GM12874 (cell line): Measurements from ENCODE around the gene USP5.

ENCODE experiments used
- TF ChIP-seq, protein P1 (sequence below): IDR thresholded peaks from 2 replicates; pipeline ENCODE4 v1.5.1; 2011; ENCODE audit warnings: low read depth, mild to moderate bottlenecking, control low read depth, low read length, moderate library complexity; ENCODE audit not compliant: insufficient read depth

The USP5 gene

DNA sequence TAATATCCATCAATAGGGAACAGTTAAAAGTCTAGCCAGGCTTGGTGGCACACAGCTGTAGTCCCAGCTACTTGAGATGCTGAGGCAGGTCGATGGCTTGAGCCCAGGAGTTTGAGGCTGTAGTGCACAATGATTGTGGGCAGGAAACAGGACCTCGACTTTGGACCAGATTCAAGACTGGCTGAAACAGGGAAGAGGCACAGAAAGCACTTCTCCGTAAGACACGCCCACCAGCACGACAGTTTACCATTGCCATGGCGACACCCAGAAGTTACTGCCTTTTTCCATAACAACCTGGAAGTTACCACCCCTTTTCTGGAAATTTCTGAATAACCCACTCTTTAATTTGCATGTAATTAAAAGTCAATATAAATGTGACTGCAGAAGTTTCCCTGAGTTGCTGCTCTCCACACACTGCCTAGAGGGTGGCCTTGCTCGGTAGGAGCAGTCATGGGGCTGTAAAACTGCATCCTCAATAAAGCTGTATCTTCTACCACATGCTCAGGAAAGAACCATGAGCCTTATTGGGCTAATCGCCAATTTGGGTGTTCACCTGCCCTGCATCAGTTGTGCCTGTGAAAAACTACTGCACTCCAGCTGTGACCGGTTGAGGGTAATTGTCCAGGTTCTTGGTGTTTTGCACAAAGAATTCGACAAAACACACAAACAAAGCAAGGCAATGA is 48.0 kb downstream of the USP5 start:
- TF ChIP-seq, protein P1, sequence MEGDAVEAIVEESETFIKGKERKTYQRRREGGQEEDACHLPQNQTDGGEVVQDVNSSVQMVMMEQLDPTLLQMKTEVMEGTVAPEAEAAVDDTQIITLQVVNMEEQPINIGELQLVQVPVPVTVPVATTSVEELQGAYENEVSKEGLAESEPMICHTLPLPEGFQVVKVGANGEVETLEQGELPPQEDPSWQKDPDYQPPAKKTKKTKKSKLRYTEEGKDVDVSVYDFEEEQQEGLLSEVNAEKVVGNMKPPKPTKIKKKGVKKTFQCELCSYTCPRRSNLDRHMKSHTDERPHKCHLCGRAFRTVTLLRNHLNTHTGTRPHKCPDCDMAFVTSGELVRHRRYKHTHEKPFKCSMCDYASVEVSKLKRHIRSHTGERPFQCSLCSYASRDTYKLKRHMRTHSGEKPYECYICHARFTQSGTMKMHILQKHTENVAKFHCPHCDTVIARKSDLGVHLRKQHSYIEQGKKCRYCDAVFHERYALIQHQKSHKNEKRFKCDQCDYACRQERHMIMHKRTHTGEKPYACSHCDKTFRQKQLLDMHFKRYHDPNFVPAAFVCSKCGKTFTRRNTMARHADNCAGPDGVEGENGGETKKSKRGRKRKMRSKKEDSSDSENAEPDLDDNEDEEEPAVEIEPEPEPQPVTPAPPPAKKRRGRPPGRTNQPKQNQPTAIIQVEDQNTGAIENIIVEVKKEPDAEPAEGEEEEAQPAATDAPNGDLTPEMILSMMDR: no peak

DNA sequence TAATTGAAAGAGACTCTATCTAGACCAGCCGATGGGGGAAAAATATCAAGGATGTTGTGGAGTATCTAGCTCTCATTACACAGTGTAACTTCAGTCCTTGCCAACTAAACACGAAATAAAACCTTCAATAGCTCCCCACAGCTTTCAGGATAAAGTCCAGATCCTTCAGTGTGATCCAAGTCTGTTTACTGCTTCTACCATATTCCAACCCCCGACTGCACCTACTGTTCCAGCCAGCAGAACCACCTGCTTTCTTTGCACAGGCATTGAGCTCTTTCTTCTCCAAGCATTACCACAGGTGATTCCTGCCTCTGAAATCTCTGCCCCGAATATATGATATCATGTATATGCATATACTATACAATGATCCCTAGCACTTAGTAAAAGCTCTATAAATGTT is 50.5 kb downstream of the USP5 start:
- TF ChIP-seq, protein P1: no peak

DNA sequence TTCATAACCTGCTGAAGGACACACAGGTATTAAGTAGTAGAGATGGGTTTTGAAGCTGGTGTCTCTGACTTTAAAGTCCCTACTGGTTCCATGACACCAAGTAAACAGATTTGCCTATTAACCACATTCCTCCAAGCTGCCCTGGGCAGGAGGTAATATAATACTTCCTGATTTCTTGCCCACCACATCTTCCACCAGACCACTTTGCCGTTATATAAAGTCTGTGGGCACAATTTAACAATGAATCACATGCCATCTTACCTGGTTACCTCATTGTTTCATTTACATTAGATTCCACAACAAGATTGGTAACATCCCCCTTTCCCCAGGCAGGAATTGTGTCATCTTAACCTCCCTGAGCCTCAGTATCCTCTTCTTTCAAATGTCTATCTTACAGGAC is 51.8 kb downstream of the USP5 start:
- TF ChIP-seq, protein P1: no peak

DNA sequence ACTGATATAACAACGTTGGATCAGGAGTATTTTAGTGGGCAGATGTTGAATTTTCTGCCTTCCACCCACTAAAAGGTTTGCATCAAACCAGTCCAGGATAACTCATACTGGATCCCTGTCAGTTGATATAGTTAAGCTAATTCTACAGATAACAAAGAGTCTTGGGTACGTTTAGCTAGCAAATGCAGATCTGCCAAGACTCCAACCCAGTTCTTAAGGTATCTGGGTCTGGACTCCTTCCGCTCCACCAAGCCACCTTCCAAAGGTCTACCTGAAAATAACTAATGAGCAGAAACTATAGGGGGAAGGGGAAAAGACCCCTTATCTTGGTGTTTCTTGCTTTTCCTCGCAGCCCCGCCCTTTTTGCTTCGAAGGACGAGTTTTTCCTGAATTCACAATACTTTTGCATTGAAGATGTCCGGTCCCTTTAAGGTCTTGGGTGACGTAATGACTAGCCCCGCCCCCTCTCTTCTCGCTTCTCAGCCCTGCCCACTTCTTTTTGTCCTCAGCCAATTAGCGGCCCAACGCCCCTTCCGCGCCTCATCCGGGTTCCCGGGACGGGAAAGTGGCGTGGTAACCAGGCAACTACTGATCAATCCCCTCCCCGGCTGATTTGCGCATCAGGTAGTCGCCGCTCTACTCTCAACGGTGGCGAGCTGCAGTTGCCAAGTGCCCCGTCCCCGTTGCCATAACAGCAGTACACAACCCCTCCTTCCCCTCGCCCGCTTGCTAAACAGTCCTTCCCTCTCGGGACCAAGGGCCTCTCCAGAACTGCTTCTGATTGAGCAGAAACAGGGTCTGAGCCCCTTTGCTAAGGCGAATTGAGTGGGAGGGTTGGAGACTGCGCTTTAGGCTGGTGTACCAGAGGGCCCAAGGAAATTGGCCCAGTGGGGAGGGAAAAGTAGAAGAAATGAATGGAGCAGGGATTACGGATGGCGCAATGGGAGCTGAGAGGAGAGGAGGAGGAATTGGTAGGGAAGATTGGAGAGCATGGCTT is 52.6 kb downstream of the USP5 start, which contains the start of gene LRRC23:
LRRC23 (plus strand) TSS at position 543 of the 997 bp plus-strand sequence. CDS start 812 bp downstream, outside the sequence.
- TF ChIP-seq, protein P1: no peak

DNA sequence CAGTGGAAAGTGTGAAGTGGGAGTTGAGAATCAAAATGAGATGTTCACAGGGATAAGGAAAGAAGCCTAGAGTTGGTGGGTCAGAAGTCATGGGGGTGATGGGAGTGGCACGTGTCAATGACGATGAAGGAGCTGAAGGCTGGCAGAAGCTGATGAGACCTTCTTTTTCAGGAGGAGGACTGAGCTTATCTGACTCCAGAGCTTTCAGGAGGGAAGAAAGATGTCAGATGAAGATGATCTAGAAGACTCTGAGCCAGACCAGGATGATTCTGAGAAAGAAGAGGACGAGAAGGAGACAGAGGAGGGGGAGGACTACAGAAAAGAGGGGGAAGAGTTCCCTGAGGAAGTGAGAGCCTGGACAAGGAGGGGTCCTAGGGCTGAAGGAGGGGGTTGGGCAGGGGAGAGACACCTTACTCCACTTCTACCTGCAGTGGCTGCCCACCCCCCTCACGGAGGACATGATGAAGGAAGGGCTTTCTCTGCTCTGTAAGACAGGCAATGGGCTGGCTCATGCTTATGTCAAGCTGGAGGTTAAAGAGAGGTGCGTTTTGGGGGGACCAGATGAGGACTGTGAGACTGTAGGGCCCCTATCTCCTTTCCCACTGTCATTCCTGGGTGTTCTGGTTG is 53.6 kb downstream of the USP5 start:
- TF ChIP-seq, protein P1: no peak

DNA sequence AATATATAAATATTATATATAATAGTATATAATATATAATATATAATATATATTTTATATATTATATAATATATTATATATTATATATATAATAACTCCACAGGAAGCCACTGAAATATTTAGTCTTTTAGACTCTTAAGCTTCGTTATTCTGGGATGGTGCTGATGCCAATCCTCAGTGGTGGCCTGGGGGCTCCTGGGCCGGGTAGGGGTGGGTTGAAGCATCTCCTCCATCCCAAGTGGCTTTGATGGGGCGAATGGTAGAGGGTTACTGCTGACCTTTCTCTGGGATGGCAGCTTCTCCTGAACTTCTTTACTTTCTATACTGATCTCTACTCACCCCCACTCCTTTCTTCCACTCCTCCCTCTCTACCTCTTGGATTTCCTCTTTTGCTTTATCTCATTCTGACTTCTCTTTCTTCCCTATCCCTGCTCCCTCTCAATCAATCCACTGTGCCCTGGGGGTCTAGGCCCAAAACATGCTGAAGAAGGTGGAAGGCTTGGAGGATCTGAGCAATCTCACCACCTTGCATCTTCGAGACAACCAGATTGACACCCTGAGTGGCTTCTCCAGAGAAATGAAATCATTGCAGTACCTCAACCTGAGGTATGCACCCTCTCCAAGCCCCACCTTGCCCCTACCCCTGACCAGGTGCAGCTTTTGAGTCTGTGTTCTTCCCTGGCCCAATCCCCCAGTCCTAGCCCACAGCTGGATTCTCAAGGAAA is 57.6 kb downstream of the USP5 start:
- TF ChIP-seq, protein P1: no peak
